Suppressor macrophage treated with lipopolysaccharide for 4 hours (primary cell): ENCODE data around the gene OR13J1.

ENCODE experiments used
- DNase-seq: peaks from one replicate; pipeline ENCODE4 v3.0.0-alpha.2; 2020

The OR13J1 gene

DNA sequence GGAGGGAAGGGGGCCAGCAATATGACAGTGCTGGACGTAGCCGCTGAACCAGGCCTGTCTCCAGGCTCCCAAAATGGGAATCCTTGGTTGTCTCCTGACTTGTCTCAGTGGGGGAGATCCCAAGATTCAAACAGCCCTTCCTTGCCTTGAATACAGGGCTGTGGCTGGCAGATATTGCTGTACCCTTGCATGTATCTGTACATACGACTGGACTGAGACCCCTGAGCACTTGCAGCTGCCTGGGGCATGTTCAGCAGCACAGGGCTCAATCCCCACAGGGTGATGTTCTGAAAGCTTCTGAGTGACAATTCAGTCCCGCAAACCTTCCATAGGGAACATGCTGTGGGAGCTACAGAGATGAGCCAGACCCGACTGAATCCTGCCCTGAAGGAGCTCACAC is 13.3 kb downstream of the OR13J1 start:
- no peak for DNase-seq

- no peak for DNase-seq
Measured at GRCh38 chr9:35856206-35856605, 14.0 kb downstream of the OR13J1 start.

DNA sequence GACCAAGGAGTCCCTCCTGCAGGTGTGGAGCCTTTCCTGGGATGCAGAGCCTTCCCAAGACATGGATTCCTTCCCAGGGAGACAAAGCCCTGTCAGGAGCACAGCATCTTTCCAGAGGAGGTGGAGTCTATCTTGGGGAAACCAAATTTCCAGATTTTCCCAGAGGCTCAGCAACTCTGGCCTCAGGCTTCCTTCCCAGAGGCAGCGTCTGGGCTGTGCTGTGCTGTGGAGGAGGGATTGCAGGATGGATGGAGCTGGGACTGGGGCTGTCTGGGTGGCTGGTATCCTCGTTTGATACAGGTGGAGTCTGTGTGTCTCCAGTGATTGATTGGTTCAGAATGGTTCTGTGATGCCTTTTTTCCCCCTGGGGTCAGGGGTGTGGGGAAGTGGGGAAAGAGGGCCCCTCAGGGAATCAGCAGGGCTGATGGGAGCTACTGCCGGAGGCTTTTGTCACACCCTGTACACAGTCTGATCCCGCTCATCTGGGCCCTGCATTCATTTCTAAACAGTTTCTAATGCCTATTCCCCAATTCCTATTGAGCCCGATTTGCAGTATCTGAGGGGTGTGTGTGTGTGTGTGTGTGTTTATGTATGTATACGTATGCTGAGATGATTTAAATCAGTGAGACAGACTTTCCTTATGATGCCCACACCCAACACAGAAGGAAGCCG is 16.0 kb downstream of the OR13J1 start:
- DNase-seq: no peak

- no peak for DNase-seq
Measured at GRCh38 chr9:35852876-35853865, 17.0 kb downstream of the OR13J1 start.

DNA sequence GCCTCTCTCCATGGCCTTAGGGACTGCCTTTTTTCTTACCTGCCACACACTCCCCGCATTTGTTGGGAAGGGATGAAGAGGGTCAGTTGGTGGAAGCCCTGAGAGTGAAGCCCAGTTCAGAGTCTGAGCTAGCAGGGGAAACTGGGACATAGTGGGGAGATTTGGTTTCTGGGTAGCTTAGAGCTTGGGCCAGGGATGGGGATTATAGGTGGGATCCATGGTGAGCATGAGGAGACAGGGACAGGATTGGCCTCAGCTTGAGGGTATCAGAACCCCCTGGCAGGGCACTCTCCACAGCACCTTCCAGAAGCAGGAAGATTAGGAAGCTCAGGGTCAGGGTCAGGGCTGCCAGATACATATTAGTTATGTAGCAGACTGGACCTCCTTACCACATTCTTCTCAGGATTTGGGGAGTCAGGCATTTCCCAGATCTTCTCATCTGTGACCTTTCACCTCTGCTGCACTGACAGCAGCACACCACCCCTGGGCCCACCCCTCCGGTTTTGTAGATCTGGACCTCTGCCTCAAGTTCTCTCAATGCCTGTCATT is 17.9 kb downstream of the OR13J1 start:
- no peak for DNase-seq

GRCh38 chr9:35847792-35848572 is 22.2 kb downstream of the OR13J1 start:
- DNase-seq: peak; percentile 37

- no peak for DNase-seq
Measured at GRCh38 chr9:35845824-35846771, 24.1 kb downstream of the OR13J1 start.

GRCh38 chr9:35844628-35845270 is 25.5 kb downstream of the OR13J1 start:
- DNase-seq: peak; percentile 95

DNA sequence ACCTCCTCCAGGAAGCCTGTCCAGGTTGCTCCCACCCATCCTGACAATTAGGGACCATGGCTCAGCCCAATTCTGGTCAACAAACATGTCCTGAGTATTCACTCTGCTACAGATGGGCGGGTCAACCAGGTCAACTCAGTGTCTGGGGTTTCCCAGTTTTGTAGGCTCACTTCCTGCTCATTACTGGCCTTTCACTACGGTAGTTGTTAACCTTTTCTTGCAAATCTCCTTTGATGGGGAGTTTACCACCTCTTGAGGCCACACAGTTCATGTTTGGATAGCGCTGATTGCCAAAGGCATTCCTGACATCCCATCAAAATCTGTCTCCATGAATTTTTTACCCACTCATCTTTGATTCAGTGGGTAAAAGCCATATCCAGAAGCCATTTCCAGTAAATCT is 27.4 kb downstream of the OR13J1 start:
- peak; percentile 50 for DNase-seq

GRCh38 chr9:35842020-35842745 is 28.0 kb downstream of the OR13J1 start:
- DNase-seq: peak; percentile 66

- DNase-seq: no peak
Measured at GRCh38 chr9:35841645-35841900, 28.6 kb downstream of the OR13J1 start.

GRCh38 chr9:35840881-35841644 is 29.1 kb downstream of the OR13J1 start:
- DNase-seq: no peak

DNA sequence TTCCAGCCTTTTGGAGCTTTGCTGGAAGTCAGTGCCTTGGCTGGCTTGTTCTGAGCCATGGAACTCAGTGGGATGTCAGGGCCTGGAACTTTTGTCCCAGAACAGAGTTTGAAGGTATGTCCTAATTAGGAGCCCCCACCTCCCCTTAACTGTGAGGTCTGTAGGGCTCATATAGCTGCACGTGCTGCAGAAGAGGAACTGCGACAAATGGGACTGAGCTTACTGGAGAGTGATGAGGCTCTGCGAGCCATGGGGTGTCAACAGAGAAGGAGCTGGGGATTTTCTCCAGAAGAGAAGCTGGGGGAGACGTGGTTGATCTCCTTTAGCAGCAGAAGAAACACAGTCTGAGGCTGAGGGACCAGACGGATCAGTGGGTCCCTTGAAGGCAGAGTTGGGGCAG is 30.3 kb downstream of the OR13J1 start:
- DNase-seq: no peak

DNA sequence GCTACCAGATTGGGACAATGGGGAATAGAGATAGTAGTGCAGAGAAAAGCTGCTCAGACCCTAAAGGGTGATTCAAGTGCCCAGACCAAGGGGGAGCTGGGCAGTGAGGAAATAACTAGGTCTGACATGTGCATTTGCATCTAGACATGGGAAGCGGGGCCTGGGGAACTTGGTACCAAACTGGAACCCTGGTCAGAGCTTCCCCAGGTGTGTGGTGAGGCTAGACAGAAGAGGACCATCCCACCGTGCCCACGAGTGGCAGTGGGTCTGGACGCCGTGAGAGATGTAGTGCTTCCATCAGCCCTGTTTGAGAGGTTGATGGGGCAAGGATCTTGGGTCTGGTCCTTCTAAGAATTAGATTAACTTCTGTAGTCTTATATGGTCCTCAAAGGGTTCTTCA is 33.6 kb downstream of the OR13J1 start:
- no peak for DNase-seq

DNA sequence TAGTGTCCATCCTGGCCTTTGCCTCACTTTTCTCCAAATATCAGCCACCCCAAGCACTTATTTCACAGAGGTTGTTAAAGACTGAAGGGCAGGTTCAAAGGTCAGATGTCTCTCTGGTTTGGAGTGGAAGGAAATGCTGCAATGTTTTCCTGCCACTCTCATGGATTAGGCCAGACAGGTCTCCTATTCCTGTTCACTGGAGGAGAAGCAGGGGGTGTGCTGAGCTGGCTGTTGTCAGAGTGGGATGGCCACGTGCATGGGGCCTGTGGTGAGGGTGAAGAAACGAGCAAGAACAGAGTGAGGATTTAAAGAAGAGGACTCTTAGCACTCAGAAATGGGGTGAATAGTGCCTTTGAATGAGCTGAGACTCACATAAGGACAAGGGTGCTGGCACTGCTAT is 34.4 kb downstream of the OR13J1 start:
- DNase-seq: no peak

DNA sequence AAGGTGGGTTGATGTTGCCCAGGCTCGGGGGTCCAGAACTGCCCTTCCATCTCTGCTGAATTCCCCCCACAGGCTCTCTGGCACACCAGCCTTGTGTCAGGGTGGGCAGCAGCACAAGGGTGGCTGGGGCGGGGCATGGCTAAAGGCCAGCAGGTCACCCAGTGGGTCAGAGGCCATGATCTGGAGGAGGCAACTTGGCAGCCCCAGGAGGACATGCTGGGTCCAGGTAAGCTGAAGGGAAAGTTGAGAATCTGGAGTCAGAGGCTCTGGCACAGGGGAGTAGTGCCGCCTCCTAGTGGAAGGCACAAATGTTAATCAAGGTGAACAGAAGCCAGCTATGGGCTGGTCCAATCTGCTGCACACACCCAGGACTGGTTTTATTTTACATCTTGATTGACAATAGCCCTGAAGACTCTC is 35.0 kb downstream of the OR13J1 start:
- no peak for DNase-seq

- no peak for DNase-seq
Measured at GRCh38 chr9:35834260-35835215, 35.7 kb downstream of the OR13J1 start.

- no peak for DNase-seq
Measured at GRCh38 chr9:35832814-35833213, 37.4 kb downstream of the OR13J1 start.

GRCh38 chr9:35831040-35831439 is 39.2 kb downstream of the OR13J1 start:
- DNase-seq: no peak
